Stomach smooth muscle (tissue), 2 donors: ENCODE results near the gene PIP5K1B.

Experiments
- H3K27ac ChIP-seq: one replicate; pipeline ENCODE4 v1.7.0; 2013; ENCODE audit warnings: mild to moderate bottlenecking, low read length, inconsistent platforms
- H3K27me3 ChIP-seq, 2 donors: one replicate each; pipeline ENCODE4 v1.7.0; 2013; ENCODE audit warnings: low read length in 2 of 2; ENCODE audit not compliant: insufficient read depth in 2 of 2, control insufficient read depth in 1 of 2
- H3K36me3 ChIP-seq, 2 donors: one replicate each; pipeline ENCODE4 v1.7.0; 2013; ENCODE audit warnings: low read length in 2 of 2; ENCODE audit not compliant: control insufficient read depth in 2 of 2, insufficient read depth in 2 of 2
- H3K4me1 ChIP-seq: one replicate; pipeline ENCODE4 v1.7.0; 2013; ENCODE audit warnings: low read length; ENCODE audit not compliant: control insufficient read depth, insufficient read depth
- H3K4me3 ChIP-seq, 2 donors: one replicate each; pipeline ENCODE4 v1.7.0; 2013; ENCODE audit warnings: low read length in 2 of 2
- H3K9ac ChIP-seq, 2 donors: one replicate each; pipeline ENCODE4 v1.7.0; 2013; ENCODE audit warnings: low read length in 2 of 2, mild to moderate bottlenecking in 1 of 2
- H3K9me3 ChIP-seq, 2 donors: one replicate each; pipeline ENCODE4 v1.7.0; 2013; ENCODE audit warnings: low read length in 2 of 2; ENCODE audit not compliant: control insufficient read depth in 2 of 2
- donor health status: healthy.
- donor health status: Pancreatic carcinoma.

PIP5K1B gene

GRCh38 chr9:69058101-69058500, 353.1 kb downstream of the PIP5K1B start:
- Histone ChIP-seq H3K4me3 (no peak overlapping the region), H3K9me3 (no peaks in the 10 kb centered on the region), H3K4me1 (peaks cover 15% of the 10 kb centered on the region), H3K27me3 (no peaks in the 10 kb centered on the region), H3K27ac (no peak overlapping the region), H3K9ac (no peak overlapping the region), H3K36me3 (peaks cover 2 to 6% of the 10 kb centered on the region in 2 donors)
